NCI-H82 (cell line): ENCODE results near the gene DARS1.
A peak's percentile ranks its signal among the peaks of the same experiment; 100 is the strongest.
"Not testable (repeated sequence)": the region's sequence is repeated elsewhere in the genome, so short reads cannot be mapped to it uniquely, and the experiment has no call there.

Experiments
- DNase-seq: peaks from one replicate; lab custom pipeline; 2025; lab: John Stamatoyannopoulos, UW

The DARS1 gene

DNA sequence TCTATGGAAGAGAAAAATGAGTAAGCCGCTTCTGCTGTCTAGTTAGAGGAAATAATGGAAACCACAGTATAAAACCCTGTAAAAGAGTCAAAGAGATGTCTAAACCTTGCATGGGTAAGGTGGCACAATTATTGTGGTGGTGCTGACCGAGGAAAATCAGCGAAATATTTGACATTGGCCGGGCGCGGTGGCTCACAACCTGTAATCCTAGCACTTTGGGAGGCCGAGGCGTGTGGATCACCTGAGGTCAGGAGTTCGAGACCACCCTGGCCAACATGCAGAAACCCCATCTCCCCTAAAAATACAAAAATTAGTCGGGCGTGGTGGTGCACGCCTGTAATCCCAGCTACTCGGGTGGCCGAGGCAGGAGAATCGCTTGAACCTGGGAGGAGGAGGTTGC is 108.7 kb downstream of the DARS1 start:
- DNase-seq: not testable (repeated sequence)

DNA sequence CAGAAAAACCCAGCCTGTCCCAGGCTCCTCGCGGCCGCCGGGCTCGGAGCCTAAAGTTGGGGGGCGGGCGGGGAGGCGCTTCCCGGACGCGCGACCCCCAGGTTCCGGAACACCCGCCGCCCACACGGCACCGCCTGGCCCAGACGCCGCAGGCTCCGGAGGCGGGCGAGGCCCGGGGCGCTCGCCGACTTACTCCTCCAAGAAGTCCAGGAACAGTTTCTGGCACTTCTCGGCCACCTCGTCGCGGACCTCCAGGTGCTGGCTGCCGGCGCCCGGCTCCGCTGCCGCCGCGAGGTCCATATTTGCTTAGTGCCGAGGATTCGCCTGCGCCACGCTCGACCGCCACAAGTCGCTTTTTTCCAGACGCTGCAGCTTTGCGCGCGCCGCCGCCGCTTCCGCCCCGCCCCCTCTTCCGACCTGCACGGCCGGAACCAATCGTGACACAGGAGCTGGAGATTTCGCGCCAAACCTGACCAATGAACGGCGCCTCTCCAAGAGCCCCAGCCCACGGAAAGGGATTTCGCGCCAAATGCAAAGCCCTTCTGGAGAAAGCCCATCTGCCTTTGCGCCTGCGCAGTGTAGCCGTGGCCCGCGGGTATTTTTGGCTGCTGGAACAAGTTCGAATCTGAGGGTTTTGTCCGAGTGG is 109.2 kb downstream of the DARS1 start, which contains the start of gene MCM6:
Gene MCM6 (minus strand): TSS at position 378 of the 646 bp plus-strand sequence. CDS start 78 bp downstream, at position 300.
- peak; percentile 100 for DNase-seq

DNA sequence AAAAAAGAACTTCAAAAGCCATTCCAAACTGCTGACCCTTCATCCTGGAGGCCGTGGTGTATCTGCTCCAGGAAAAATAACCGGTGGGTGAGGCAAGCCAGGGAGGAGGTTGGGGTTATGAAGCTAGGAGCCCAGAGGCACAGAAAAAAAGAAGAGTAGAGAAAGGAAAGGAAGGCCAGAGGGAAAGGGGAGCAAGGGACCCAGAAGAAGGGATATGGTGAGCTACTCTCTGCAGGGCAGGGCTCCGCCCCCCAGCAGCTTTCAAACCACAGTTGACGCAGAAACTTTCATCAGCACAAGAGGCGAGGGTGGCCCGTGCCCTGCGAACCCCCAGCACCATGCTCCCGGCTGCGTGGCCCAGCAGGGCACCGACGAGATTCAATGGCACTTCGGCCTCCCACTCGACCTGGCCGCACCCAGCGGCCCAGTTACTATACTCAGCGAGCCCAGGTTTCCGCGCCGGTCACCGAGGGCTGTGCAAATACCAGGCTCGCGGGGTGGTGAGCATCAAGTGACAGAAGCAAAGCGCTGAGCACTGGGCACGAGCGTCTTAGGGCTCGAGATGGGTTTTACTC is 109.8 kb downstream of the DARS1 start:
- peak; percentile 69 for DNase-seq

DNA sequence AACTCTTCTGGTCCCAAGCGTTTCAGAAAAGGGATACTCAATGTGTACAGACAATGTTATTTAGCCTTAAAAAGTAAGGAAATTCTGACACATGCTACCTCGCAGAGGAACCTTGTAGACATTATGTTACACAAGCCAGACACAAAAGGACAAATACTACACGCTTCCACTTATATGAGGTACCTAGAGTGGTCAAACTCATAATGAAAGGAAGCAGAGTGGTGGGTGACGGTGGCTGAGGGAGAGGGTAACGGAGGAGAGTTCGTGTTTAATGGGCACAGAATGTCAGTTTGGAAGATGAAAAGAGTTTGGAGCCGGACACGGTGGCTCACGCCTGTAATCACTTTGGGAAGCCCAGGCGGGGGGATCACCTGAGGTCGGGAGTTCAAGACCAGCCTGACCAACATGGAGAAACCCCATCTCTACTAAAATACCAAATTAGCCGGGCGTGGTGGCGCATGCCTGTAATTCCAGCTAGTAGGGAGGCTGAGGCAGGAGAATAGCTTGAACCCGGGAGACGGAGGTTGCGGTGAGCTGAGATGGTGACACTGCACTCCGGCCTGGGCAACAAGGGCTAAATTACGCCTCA is 110.6 kb downstream of the DARS1 start:
- no peak for DNase-seq

DNA sequence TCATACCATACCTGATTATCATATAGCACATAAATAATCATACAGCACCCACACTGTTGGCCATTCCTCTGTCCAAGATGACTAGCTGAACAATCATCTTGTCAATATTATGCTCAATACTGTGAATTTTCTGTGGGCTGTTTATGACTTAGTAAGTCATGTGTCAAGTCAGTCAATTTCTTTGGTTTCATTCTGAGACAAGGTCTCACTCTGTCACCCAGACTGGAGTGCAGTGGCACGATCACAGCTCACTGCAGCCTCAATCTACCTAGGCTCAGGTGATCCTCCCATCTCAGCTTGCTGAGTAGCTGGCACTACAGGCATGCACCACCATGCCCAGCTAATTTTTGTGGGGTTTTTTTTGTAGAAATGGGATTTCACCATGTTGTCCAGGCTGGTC is 114.9 kb downstream of the DARS1 start:
- DNase-seq: no peak

DNA sequence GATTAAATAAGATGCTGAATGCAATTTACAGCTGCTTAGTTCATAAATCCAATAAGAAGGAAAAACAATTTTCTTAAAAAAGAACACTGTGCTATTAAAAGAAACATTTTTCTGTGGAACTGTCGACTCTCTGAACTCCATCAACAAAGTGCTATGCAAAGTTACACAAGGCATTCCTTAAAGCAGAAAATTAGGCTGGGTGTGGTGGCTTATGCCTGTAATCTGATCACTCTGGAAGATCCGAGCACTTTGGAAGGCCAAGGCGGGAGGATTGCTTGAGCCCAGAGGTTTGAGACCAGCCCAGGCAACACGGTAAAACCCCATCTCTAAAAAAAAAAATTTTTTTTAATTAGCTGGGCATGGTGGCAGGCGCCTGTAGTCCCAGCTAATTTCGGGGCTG is 122.2 kb downstream of the DARS1 start:
- no peak for DNase-seq

DNA sequence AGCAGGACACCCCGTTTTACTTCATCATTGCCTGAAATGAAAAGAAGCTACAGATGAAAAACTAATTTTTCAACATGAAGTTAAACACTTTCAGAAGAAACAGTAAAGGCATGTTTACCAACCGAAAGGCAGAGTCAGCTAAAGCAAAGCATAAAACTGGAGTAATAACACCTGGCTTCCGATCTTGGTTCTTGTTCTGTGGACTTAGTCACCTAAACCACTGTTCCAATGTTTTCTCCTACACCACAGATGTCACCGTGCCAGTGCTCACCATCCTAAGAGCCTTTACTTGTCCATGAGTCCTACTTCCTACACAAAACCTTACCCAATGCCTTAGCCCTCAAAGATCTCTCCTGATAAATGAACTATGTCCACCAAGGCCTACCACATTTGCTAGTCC is 122.7 kb downstream of the DARS1 start:
- DNase-seq: no peak
